WTC11 (cell line): ENCODE results near the gene ARHGAP42. TPM values are rescaled to one million over a fixed set of nuclear protein-coding genes. Genes with fewer than 3 reads are reported as not detected.

Experiments used
- AFF4 ChIP-seq: sonication (generic); formaldehyde crosslinking; IDR thresholded peaks from 2 replicates; pipeline ENCODE4 v1.8.1; 2023; ENCODE audit warnings: mild to moderate bottlenecking, missing genetic modification reagents, borderline replicate concordance
- ATF3 ChIP-seq: sonication (generic); formaldehyde crosslinking; conservative IDR thresholded peaks from 2 replicates; pipeline ENCODE4 v1.8.1; 2022; ENCODE audit warnings: mild to moderate bottlenecking, missing genetic modification reagents
- ELF4 ChIP-seq: sonication (generic); formaldehyde crosslinking; IDR thresholded peaks from 2 replicates; pipeline ENCODE4 v1.8.1; 2022; ENCODE audit warnings: low read depth, mild to moderate bottlenecking, moderate library complexity, missing genetic modification reagents
- EMX1 ChIP-seq: fragments of 250-450 bp; sonication (Bioruptor Pico); IDR thresholded peaks from 2 replicates; pipeline ENCODE4 v1.8.0; 2021; ENCODE audit warnings: mild to moderate bottlenecking
- ETV6 ChIP-seq: sonication (generic); formaldehyde crosslinking; IDR thresholded peaks from 2 replicates; pipeline ENCODE4 v1.8.1; 2022; ENCODE audit warnings: mild to moderate bottlenecking, missing genetic modification reagents
- IRF2 ChIP-seq: sonication (generic); formaldehyde crosslinking; IDR thresholded peaks from 2 replicates; pipeline ENCODE4 v1.8.0; 2022; ENCODE audit warnings: low read depth, missing genetic modification reagents, borderline replicate concordance
- JAZF1 ChIP-seq: fragments of 250-450 bp; sonication (Bioruptor Pico); IDR thresholded peaks from 2 replicates; pipeline ENCODE4 v1.9.0; 2021; ENCODE audit warnings: moderate library complexity, mild to moderate bottlenecking, inconsistent platforms
- SMAD3 ChIP-seq: sonication (generic); formaldehyde crosslinking; IDR thresholded peaks from 2 replicates; pipeline ENCODE4 v1.8.0; 2022; ENCODE audit warnings: missing genetic modification reagents, mild to moderate bottlenecking, borderline replicate concordance
- ZNF219 ChIP-seq: sonication (generic); formaldehyde crosslinking; IDR thresholded peaks from 2 replicates; pipeline ENCODE4 v1.8.0; 2023; ENCODE audit warnings: missing genetic modification reagents, mild to moderate bottlenecking, borderline replicate concordance
- ZNF232 ChIP-seq: sonication (generic); formaldehyde crosslinking; IDR thresholded peaks from 2 replicates; pipeline ENCODE4 v1.8.0; 2022; ENCODE audit warnings: mild to moderate bottlenecking, missing genetic modification reagents
- ZNF423 ChIP-seq: fragments of 250-450 bp; sonication (Bioruptor Pico); IDR thresholded peaks from 2 replicates; pipeline ENCODE4 v2.1.2; 2022; ENCODE audit warnings: mild to moderate bottlenecking, moderate library complexity
- total RNA-seq: library from RNA; stranded (reverse); gene quantifications from 3 replicates; pipeline ENCODE4 v1.2.3, GENCODE V29; 2021
- TF ChIP-seq, protein P1 (sequence below): sonication (generic); formaldehyde crosslinking; IDR thresholded peaks from 2 replicates; pipeline ENCODE4 v1.8.1; 2022; ENCODE audit warnings: missing genetic modification reagents, borderline replicate concordance
- TF ChIP-seq, protein P2 (sequence below): sonication (generic); formaldehyde crosslinking; IDR thresholded peaks from 2 replicates; pipeline ENCODE4 v1.8.0; 2022; ENCODE audit warnings: missing genetic modification reagents
- TF ChIP-seq, protein P3 (sequence below): fragments of 250-450 bp; sonication (Bioruptor Pico); IDR thresholded peaks from 2 replicates; pipeline ENCODE4 v1.9.0; 2021; ENCODE audit warnings: mild to moderate bottlenecking

Gene ARHGAP42
- total RNA-seq, 1 experiment from 2014 or later, result 32.5 TPM

GRCh38 chr11:100841711-100842407 lies 154.8 kb downstream of the ARHGAP42 start (continued):
- no peak for TF ChIP-seq SMAD3 (CRISPR knock-in tag)
- TF ChIP-seq, protein P1, sequence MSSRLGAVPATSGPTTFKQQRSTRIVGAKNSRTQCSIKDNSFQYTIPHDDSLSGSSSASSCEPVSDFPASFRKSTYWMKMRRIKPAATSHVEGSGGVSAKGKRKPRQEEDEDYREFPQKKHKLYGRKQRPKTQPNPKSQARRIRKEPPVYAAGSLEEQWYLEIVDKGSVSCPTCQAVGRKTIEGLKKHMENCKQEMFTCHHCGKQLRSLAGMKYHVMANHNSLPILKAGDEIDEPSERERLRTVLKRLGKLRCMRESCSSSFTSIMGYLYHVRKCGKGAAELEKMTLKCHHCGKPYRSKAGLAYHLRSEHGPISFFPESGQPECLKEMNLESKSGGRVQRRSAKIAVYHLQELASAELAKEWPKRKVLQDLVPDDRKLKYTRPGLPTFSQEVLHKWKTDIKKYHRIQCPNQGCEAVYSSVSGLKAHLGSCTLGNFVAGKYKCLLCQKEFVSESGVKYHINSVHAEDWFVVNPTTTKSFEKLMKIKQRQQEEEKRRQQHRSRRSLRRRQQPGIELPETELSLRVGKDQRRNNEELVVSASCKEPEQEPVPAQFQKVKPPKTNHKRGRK (CRISPR knock-in tag), result no peak
- TF ChIP-seq, protein P2, sequence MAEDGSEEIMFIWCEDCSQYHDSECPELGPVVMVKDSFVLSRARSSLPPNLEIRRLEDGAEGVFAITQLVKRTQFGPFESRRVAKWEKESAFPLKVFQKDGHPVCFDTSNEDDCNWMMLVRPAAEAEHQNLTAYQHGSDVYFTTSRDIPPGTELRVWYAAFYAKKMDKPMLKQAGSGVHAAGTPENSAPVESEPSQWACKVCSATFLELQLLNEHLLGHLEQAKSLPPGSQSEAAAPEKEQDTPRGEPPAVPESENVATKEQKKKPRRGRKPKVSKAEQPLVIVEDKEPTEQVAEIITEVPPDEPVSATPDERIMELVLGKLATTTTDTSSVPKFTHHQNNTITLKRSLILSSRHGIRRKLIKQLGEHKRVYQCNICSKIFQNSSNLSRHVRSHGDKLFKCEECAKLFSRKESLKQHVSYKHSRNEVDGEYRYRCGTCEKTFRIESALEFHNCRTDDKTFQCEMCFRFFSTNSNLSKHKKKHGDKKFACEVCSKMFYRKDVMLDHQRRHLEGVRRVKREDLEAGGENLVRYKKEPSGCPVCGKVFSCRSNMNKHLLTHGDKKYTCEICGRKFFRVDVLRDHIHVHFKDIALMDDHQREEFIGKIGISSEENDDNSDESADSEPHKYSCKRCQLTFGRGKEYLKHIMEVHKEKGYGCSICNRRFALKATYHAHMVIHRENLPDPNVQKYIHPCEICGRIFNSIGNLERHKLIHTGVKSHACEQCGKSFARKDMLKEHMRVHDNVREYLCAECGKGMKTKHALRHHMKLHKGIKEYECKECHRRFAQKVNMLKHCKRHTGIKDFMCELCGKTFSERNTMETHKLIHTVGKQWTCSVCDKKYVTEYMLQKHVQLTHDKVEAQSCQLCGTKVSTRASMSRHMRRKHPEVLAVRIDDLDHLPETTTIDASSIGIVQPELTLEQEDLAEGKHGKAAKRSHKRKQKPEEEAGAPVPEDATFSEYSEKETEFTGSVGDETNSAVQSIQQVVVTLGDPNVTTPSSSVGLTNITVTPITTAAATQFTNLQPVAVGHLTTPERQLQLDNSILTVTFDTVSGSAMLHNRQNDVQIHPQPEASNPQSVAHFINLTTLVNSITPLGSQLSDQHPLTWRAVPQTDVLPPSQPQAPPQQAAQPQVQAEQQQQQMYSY (CRISPR knock-in tag), result no peak
- TF ChIP-seq AFF4 (CRISPR knock-in tag), result no peak
- TF ChIP-seq ZNF232 (CRISPR knock-in tag), result no peak
- TF ChIP-seq ZNF219 (CRISPR knock-in tag), result no peak
- no peak for TF ChIP-seq ATF3 (CRISPR knock-in tag)
- TF ChIP-seq IRF2, result no peak
- TF ChIP-seq EMX1 (CRISPR knock-in tag), result no peak
- TF ChIP-seq, protein P3, sequence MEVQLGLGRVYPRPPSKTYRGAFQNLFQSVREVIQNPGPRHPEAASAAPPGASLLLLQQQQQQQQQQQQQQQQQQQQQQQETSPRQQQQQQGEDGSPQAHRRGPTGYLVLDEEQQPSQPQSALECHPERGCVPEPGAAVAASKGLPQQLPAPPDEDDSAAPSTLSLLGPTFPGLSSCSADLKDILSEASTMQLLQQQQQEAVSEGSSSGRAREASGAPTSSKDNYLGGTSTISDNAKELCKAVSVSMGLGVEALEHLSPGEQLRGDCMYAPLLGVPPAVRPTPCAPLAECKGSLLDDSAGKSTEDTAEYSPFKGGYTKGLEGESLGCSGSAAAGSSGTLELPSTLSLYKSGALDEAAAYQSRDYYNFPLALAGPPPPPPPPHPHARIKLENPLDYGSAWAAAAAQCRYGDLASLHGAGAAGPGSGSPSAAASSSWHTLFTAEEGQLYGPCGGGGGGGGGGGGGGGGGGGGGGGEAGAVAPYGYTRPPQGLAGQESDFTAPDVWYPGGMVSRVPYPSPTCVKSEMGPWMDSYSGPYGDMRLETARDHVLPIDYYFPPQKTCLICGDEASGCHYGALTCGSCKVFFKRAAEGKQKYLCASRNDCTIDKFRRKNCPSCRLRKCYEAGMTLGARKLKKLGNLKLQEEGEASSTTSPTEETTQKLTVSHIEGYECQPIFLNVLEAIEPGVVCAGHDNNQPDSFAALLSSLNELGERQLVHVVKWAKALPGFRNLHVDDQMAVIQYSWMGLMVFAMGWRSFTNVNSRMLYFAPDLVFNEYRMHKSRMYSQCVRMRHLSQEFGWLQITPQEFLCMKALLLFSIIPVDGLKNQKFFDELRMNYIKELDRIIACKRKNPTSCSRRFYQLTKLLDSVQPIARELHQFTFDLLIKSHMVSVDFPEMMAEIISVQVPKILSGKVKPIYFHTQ, result no peak
- TF ChIP-seq JAZF1 (CRISPR knock-in tag), result no peak
- TF ChIP-seq ELF4 (CRISPR knock-in tag), result no peak
- no peak for TF ChIP-seq ETV6 (CRISPR knock-in tag)
- TF ChIP-seq ZNF423 (CRISPR knock-in tag), result no peak
- TF ChIP-seq, all 79 proteins: peak for 0
